MM.1S (cell line): ENCODE results near the gene SART3.

ENCODE experiments used
- DNase-seq: peaks from one replicate; pipeline ENCODE4 v3.0.0-alpha.2; 2015
- H2AFZ ChIP-seq: fragments of 300-600 bp; sonication (generic); 2 replicates; pipeline ENCODE4 v1.6.0; 2016; ENCODE audit warnings: antibody characterized with exemption, low read length
- H3F3A ChIP-seq: fragments of 300-600 bp; sonication (generic); 2 replicates; pipeline ENCODE4 v1.6.1; 2016; ENCODE audit warnings: mild to moderate bottlenecking, antibody characterized with exemption, low read length, moderate library complexity, mixed read lengths; ENCODE audit not compliant: insufficient read depth
- H3K27ac ChIP-seq: fragments of 300-600 bp; sonication (generic); 2 replicates; pipeline ENCODE4 v1.5.1; 2016; ENCODE audit warnings: mild to moderate bottlenecking, low read length
- H3K27me3 ChIP-seq: fragments of 300-600 bp; sonication (generic); replicated peaks from 2 replicates; pipeline ENCODE4 v1.6.0; 2016; ENCODE audit warnings: low read length; ENCODE audit not compliant: insufficient read depth
- H3K36me3 ChIP-seq: fragments of 300-600 bp; sonication (generic); replicated peaks from 2 replicates; pipeline ENCODE4 v1.6.1; 2016; ENCODE audit warnings: mild to moderate bottlenecking, low read length, mixed read lengths; ENCODE audit not compliant: insufficient read depth
- H3K4me1 ChIP-seq: fragments of 300-600 bp; sonication (generic); 2 replicates; pipeline ENCODE4 v1.6.1; 2016; ENCODE audit warnings: low read length, mixed read lengths
- H3K4me2 ChIP-seq: fragments of 300-600 bp; sonication (generic); 2 replicates; pipeline ENCODE4 v1.6.0; 2016; ENCODE audit warnings: low read depth, low read length
- H3K4me3 ChIP-seq: fragments of 300-600 bp; sonication (generic); 2 replicates; pipeline ENCODE4 v1.5.1; 2016; ENCODE audit warnings: low read length, mixed read lengths
- H3K79me2 ChIP-seq: fragments of 300-600 bp; sonication (generic); 2 replicates; pipeline ENCODE4 v1.6.1; 2016; ENCODE audit warnings: mixed run types, low read length, mixed read lengths
- H3K9ac ChIP-seq: fragments of 300-600 bp; sonication (generic); 2 replicates; pipeline ENCODE4 v1.6.1; 2016; ENCODE audit warnings: low read length, mixed read lengths
- H3K9me2 ChIP-seq: fragments of 300-600 bp; sonication (generic); replicated peaks from 2 replicates; pipeline ENCODE4 v1.6.1; 2016; ENCODE audit warnings: mild to moderate bottlenecking, low read length, mixed read lengths; ENCODE audit not compliant: insufficient read depth
- H3K9me3 ChIP-seq: fragments of 300-600 bp; sonication (generic); replicated peaks from 2 replicates; pipeline ENCODE4 v1.6.1; 2016; ENCODE audit warnings: mild to moderate bottlenecking, low read length, mixed read lengths; ENCODE audit not compliant: insufficient read depth
- H4K20me1 ChIP-seq: fragments of 300-600 bp; sonication (generic); 2 replicates; pipeline ENCODE4 v1.6.1; 2016; ENCODE audit warnings: mild to moderate bottlenecking, low read length, moderate library complexity, mixed read lengths; ENCODE audit not compliant: insufficient read depth
- CTCF ChIP-seq: fragments of 300-600 bp; sonication (generic); IDR thresholded peaks from 2 replicates; pipeline ENCODE4 v1.5.1; 2016; ENCODE audit warnings: antibody characterized with exemption, low read length, mixed read lengths
- EZH2 ChIP-seq: fragments of 300-600 bp; sonication (generic); optimal IDR thresholded peaks from 2 replicates; pipeline ENCODE3; 2017; ENCODE audit warnings: low read depth, mild to moderate bottlenecking, antibody characterized with exemption, low read length, mixed read lengths
- EZH2phosphoT487 ChIP-seq: fragments of 300-600 bp; sonication (generic); IDR thresholded peaks from 2 replicates; pipeline ENCODE4 v1.6.1; 2018; ENCODE audit warnings: antibody characterized with exemption, low read length

The SART3 gene

GRCh38 chr12:108589028-108589839, 28.3 kb upstream of the SART3 start:
- Histone ChIP-seq H3K36me3 (no peaks in the 10 kb centered on the region), H3K9me3 (no peaks in the 10 kb centered on the region), H3K9me2 (no peaks in the 10 kb centered on the region), H3K4me2 (no peak overlapping the region), H3K79me2 (no peaks in the 10 kb centered on the region), H2AFZ (no peak overlapping the region), H4K20me1 (no peaks in the 10 kb centered on the region), H3K27ac (no peak overlapping the region), H3K9ac (no peak overlapping the region), H3F3A (no peaks in the 10 kb centered on the region), H3K4me1 (no peaks in the 10 kb centered on the region), H3K27me3 (no peaks in the 10 kb centered on the region), H3K4me3 (no peak overlapping the region)
- no peak for DNase-seq
- TF ChIP-seq EZH2 (no peak), EZH2phosphoT487 (no peak), CTCF (no peak)

GRCh38 chr12:108587826-108588225, 26.9 kb upstream of the SART3 start:
- H3K9me3 ChIP-seq: no peaks in the 10 kb centered on the region
- no peaks in the 10 kb centered on the region for H3K27me3 ChIP-seq
- H3K79me2 ChIP-seq: no peaks in the 10 kb centered on the region
- no peak overlapping the region for H2AFZ ChIP-seq
- no peaks in the 10 kb centered on the region for H3K9me2 ChIP-seq
- no peaks in the 10 kb centered on the region for H4K20me1 ChIP-seq
- H3K9ac ChIP-seq: no peak overlapping the region
- H3F3A ChIP-seq: no peaks in the 10 kb centered on the region
- no peak for DNase-seq
- no peaks in the 10 kb centered on the region for H3K4me1 ChIP-seq
- TF ChIP-seq EZH2phosphoT487 (no peak), CTCF (no peak), EZH2 (no peak)
- H3K4me3 ChIP-seq: no peak overlapping the region
- no peaks in the 10 kb centered on the region for H3K36me3 ChIP-seq
- no peak overlapping the region for H3K27ac ChIP-seq
- no peak overlapping the region for H3K4me2 ChIP-seq

GRCh38 chr12:108586306-108586705, 25.3 kb upstream of the SART3 start:
- no peaks in the 10 kb centered on the region for H3K4me1 ChIP-seq
- H3K36me3 ChIP-seq: no peaks in the 10 kb centered on the region
- H3F3A ChIP-seq: no peaks in the 10 kb centered on the region
- no peaks in the 10 kb centered on the region for H4K20me1 ChIP-seq
- no peak for DNase-seq
- H3K9me3 ChIP-seq: no peaks in the 10 kb centered on the region
- no peak overlapping the region for H2AFZ ChIP-seq
- H3K4me2 ChIP-seq: no peak overlapping the region
- H3K27ac ChIP-seq: no peak overlapping the region
- no peak overlapping the region for H3K9ac ChIP-seq
- TF ChIP-seq EZH2: no peak
- TF ChIP-seq EZH2phosphoT487: no peak
- TF ChIP-seq CTCF: no peak
- no peaks in the 10 kb centered on the region for H3K79me2 ChIP-seq
- H3K9me2 ChIP-seq: no peaks in the 10 kb centered on the region
- H3K4me3 ChIP-seq: no peak overlapping the region
- no peaks in the 10 kb centered on the region for H3K27me3 ChIP-seq
